ENCODE data around the gene VPS33A. TPM values are rescaled to one million over a fixed set of nuclear protein-coding genes. Genes with fewer than 3 reads are reported as not detected.

VPS33A gene
- total and polyA plus RNA-seq, 9 donors: 9.4 to 22.5 (median 13.1) TPM

GRCh38 chr12:122194804-122195203 is 71.5 kb downstream of the VPS33A start:
- H3K36me3 ChIP-seq: no peaks in the 10 kb centered on the region
- TF ChIP-seq POLR2A (IDR thresholded peaks at IDR 0.05) (no peak), CTCF (IDR thresholded peaks at IDR 0.05) (no peak), EP300 (IDR thresholded peaks at IDR 0.05) (no peak)
- no peak overlapping the region for H3K4me3 ChIP-seq
- intact Hi-C loops (cut with DNase I): no loop called here
- no peak for DNase-seq
- no peaks in the 10 kb centered on the region for H3K9me3 ChIP-seq
- H3K27ac ChIP-seq: no peak overlapping the region
- H3K27me3 ChIP-seq: no peaks in the 10 kb centered on the region
- WGBS, 3 donors: 87 to 93% (median 88%) methylated on average over 1 of the region's 1 CpG
- no peaks in the 10 kb centered on the region for H3K4me1 ChIP-seq (ENCODE audit: insufficient read depth)

- no peaks in the 10 kb centered on the region for H3K4me1 ChIP-seq (ENCODE audit: insufficient read depth)
- H3K27me3 ChIP-seq: no peaks in the 10 kb centered on the region
- DNase-seq: no peak
- TF ChIP-seq CTCF (IDR thresholded peaks at IDR 0.05) (no peak), EP300 (IDR thresholded peaks at IDR 0.05) (no peak), POLR2A (IDR thresholded peaks at IDR 0.05) (no peak)
- no peak overlapping the region for H3K27ac ChIP-seq
- no peak overlapping the region for H3K4me3 ChIP-seq
- no peaks in the 10 kb centered on the region for H3K36me3 ChIP-seq
- intact Hi-C loops (cut with DNase I): no loop called here
- 57 to 80% (median 69%) methylated on average over 11 of the region's 11 CpGs for WGBS, 3 donors
- H3K9me3 ChIP-seq: no peaks in the 10 kb centered on the region
These were observed 73.9 kb downstream of the VPS33A start for GRCh38 chr12:122192441-122192840.

GRCh38 chr12:122190842-122191668 is 75.2 kb downstream of the VPS33A start:
- intact Hi-C loops (cut with DNase I): no loop called here
- Histone ChIP-seq H3K4me3 (no peak overlapping the region), H3K27ac (no peak overlapping the region), H3K36me3 (no peaks in the 10 kb centered on the region), H3K27me3 (no peaks in the 10 kb centered on the region), H3K9me3 (no peaks in the 10 kb centered on the region), H3K4me1 (ENCODE audit: insufficient read depth) (no peaks in the 10 kb centered on the region)
- TF ChIP-seq EP300 (IDR thresholded peaks at IDR 0.05) (no peak), POLR2A (IDR thresholded peaks at IDR 0.05) (no peak), CTCF (IDR thresholded peaks at IDR 0.05) (no peak)
- WGBS, 3 donors: 68 to 72% (median 70%) methylated on average over 18 of the region's 18 CpGs
- peak in 1 of 5 donors; percentile 33 for DNase-seq

- TF ChIP-seq POLR2A (IDR thresholded peaks at IDR 0.05): no peak
- TF ChIP-seq EP300 (IDR thresholded peaks at IDR 0.05): no peak
- TF ChIP-seq CTCF (IDR thresholded peaks at IDR 0.05): no peak
- Histone ChIP-seq H3K27me3 (no peaks in the 10 kb centered on the region), H3K36me3 (no peaks in the 10 kb centered on the region), H3K4me1 (ENCODE audit: insufficient read depth) (no peaks in the 10 kb centered on the region), H3K9me3 (no peaks in the 10 kb centered on the region), H3K27ac (no peak overlapping the region), H3K4me3 (no peak overlapping the region)
- 83 to 84% (median 83%) methylated on average over 34 of the region's 34 CpGs for WGBS, 3 donors
- intact Hi-C loops (cut with DNase I): no loop called here
- DNase-seq: no peak
These were observed 76.4 kb downstream of the VPS33A start for GRCh38 chr12:122189626-122190475.
